Heart right ventricle (tissue), 16 donors: Measurements from ENCODE around the gene PITX2. TPM values are rescaled to one million over a fixed set of nuclear protein-coding genes. Genes with fewer than 3 reads are reported as not detected.

Source experiments
- ATAC-seq, 8 donors: fragments of 200-7000 bp; cut with Tn5 transposase; one replicate each; pipeline ENCODE4 v1.9.1; 2020; ENCODE audit warnings: mild to moderate bottlenecking in 8 of 8, moderate library complexity in 8 of 8, moderate number of reproducible peaks in 1 of 8
- DNase-seq, 2 donors: peaks; one replicate each; pipeline ENCODE4 v3.0.0-alpha.2; 2020
- H3K27ac ChIP-seq, 10 donors: fragments of 200-600 bp; sonication (generic) in 2 of 10; one replicate each; pipeline versions ENCODE4 v1.5.0 to v1.8.0; 2020 to 2022; ENCODE audit warnings: mild to moderate bottlenecking in 3 of 10
- H3K27me3 ChIP-seq, 7 donors: fragments of 200-600 bp; one replicate each; pipeline ENCODE4 v1.8.0; 2021 to 2022; ENCODE audit warnings: mild to moderate bottlenecking in 2 of 7
- H3K36me3 ChIP-seq, 9 donors: fragments of 200-600 bp; sonication (generic) in 1 of 9; one replicate each; pipeline versions ENCODE4 v1.5.0 to v1.8.0; 2020 to 2022; ENCODE audit warnings: mild to moderate bottlenecking in 2 of 9
- H3K4me1 ChIP-seq, 9 donors: fragments of 200-600 bp; sonication (generic) in 1 of 9; one replicate each; pipeline versions ENCODE4 v1.5.0 to v1.8.0; 2020 to 2022; ENCODE audit warnings: mild to moderate bottlenecking in 4 of 9
- H3K4me3 ChIP-seq, 10 donors: fragments of 200-600 bp; sonication (generic) in 2 of 10; one replicate each; pipeline versions ENCODE4 v1.5.0 to v1.8.0; 2020 to 2022; ENCODE audit warnings: mild to moderate bottlenecking in 7 of 10, moderate library complexity in 2 of 10
- H3K9me3 ChIP-seq, 11 donors: fragments of 200-600 bp in 10 of 11; sonication (generic) in 2 of 11; one replicate each; pipeline versions ENCODE4 v1.5.0 to v1.8.0; 2013 to 2022; ENCODE audit warnings: mild to moderate bottlenecking in 2 of 11, control low read depth in 1 of 11, moderate library complexity in 1 of 11
- CTCF ChIP-seq, 9 donors: fragments of 200-600 bp; sonication (generic) in 2 of 9; IDR thresholded peaks; one replicate each; pipeline versions ENCODE4 v1.5.0 to v1.8.0; 2021 to 2022; ENCODE audit warnings: antibody characterized with exemption in 9 of 9, mild to moderate bottlenecking in 5 of 9, moderate library complexity in 1 of 9
- WGBS, 2 donors: extraction: QIAGEN DNeasy Blood & Tissue Kit; methylation state at CpG; one replicate each; pipeline ENCODE4 v1.1.7; 2013; ENCODE audit warnings: inconsistent platforms in 1 of 2; 5-methylcytosine and 5-hydroxymethylcytosine counted together
- intact Hi-C, 10 donors: fragments of 100-400 bp; cut with DNase I; formaldehyde crosslinking; loops; one replicate each; pipeline versions ENCODE4 v1.11.1 to v1.14.2; 2022
- polyA plus RNA-seq, 2 donors: library from polyadenylated mRNA; stranded (reverse); fragments of 200-250 nt; gene quantifications; one replicate each; pipeline ENCODE4 v1.2.3, GENCODE V29; 2013
- total RNA-seq, 10 donors: library from RNA; stranded (reverse); fragmentation: NEBNext Ultra II Directional in 3 of 10; extraction: Animal tissue kit (Norgen Biotek cat#: 25700) in 3 of 10; gene quantifications; one replicate each; pipeline versions ENCODE4 v1.2.1 to v1.2.4, GENCODE V29; 2021 to 2023
- donor health status: Arrhythmogenic right ventricular cardiomyopathy.
- donor health status: ischemic (EF 13 %, LVEDD 7.1; RV severe dilation, severe dysfunction).
- donor health status: healthy with polysubstance abuse.
- donor health status: DM: no; HTN: yes; CAD: no.
- donor health status: DM: no; HTN: no; CAD: no.
- donor health status: ischemic (EF 25% LVEDD 6.9; RV normal size, moderate dysfunction).
- donor health status: ischemic (EF 25% LVEDD 5.7; RV mildly dilated, moderate dysfunction).
- donor health status: healthy.
- donor health status: DM: yes; HTN: yes; CAD: no.
- donor health status: Ischemic cardiomyopathy.
- donor health status: ischemic (EF 35%, LVEDD 5.7; RV mildly dilated, moderate dysfunction).
- donor health status: nonischemic (EF 11% LVEDD 7.7; RV severe dilation, severe dysfunction).
- donor health status: DM: yes; HTN: yes; CAD: no.
- donor health status: PGD.
- donor health status: ischemic (EF 29% LVEDD 5.4; RV normal size, mild dysfunction).
- donor health status: nonischemic (EF 23%, LVEDD 6.1; RV moderate dilation, normal function).

PITX2 gene
- total and polyA plus RNA-seq, 12 donors = 0.04 to 0.57 (median 0.10) TPM; not detected in 9

GRCh38 chr4:110629780-110630687, 7.2 kb upstream of the PITX2 start:
- Histone ChIP-seq H3K27me3 (peaks cover 70 to 100% (median 100%) of the 10 kb centered on the region in 7 donors), H3K9me3 (no peaks in the 10 kb centered on the region), H3K4me1 (peaks cover 2 to 29% (median 16%) of the 10 kb centered on the region in 9 donors), H3K4me3 (no peak overlapping the region), H3K36me3 (no peaks in the 10 kb centered on the region), H3K27ac (no peak overlapping the region)
- intact Hi-C loops = loop anchor here in 8 of 10 donors (5.0 to 10.0 kb wide), 14 partner anchors 325 to 1225 kb away; no protein-coding TSS in a partner anchor
- DNase-seq (no peak), ATAC-seq (no peak)
- 7 to 10% methylated on average over 26 of the region's 26 CpGs for WGBS, 2 donors
- no peak for TF ChIP-seq CTCF (IDR thresholded peaks at IDR 0.05)

DNA sequence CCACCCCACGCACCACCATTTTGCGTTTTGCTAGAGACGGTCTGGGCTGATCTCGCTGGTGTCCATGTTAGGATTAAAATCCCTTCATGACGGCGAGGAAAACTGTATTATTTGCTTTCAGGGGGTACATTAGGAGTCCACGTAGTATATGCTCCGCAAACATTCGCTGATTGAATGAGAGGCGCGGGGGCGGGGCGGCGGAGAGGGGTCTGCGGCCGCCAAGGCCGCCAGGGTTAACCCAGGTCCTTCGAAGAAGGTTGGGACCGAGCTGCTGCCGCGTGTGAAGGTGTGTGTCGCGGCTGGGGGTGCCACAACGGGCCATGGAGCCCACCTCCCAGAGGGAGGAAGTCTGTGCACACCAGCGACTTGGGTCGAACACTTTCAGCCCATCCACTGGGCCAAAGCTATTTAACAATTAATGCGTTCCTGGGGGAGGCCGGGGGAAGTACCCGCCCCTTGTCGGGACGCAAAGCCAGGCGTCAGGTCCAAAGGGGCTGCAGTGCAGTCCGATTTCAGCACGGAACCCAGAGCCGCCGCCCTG, 6.4 kb upstream of the PITX2 start:
- no peak overlapping the region for H3K27ac ChIP-seq
- no peak for TF ChIP-seq CTCF (IDR thresholded peaks at IDR 0.05)
- ATAC-seq = no peak
- 4% methylated on average over 36 of the region's 36 CpGs for WGBS, 2 donors
- H3K27me3 ChIP-seq = peaks cover 70 to 100% (median 100%) of the 10 kb centered on the region in 7 donors
- H3K9me3 ChIP-seq = no peaks in the 10 kb centered on the region
- DNase-seq = no peak
- intact Hi-C loops = loop anchor here in 1 of 10 donors (10.0 kb wide), 1 partner anchor 656 kb away; no protein-coding TSS in a partner anchor
- H3K4me1 ChIP-seq = peaks cover 2 to 29% (median 16%) of the 10 kb centered on the region in 9 donors
- no peaks in the 10 kb centered on the region for H3K36me3 ChIP-seq
- H3K4me3 ChIP-seq = no peak overlapping the region

DNA sequence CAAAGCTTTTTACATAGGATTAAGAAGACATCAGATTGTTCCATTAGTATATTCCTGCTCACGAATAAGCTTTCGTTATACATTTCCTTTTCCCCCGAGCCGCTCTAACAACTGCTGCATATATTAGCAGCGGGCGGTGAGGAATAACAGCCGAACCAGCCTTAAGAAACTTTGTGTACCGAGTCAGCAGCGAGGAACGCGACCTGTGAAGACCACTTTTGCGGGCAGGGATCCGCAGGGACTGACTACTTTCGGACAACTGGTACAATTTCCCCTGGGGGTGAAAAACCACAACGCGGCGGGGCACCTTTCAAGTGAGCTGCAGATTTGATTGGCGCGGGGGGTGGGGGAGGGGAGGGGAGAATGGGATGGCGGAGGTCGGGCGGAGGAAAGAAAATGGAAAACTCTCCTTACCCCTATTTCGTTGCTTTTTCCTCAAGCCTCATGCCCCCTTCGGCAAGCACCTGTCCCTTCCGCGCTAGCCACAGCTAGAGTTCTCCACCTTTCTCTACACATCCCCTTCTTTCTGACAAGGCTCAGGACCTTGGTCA, 5.9 kb upstream of the PITX2 start:
- Histone ChIP-seq H3K4me1 (peaks cover 2 to 26% (median 16%) of the 10 kb centered on the region in 9 donors), H3K27ac (no peak overlapping the region), H3K36me3 (no peaks in the 10 kb centered on the region), H3K27me3 (peaks cover 65 to 100% (median 100%) of the 10 kb centered on the region in 7 donors), H3K9me3 (no peaks in the 10 kb centered on the region), H3K4me3 (no peak overlapping the region)
- DNase-seq (no peak), ATAC-seq (no peak)
- intact Hi-C loops = loop anchor here in 1 of 10 donors (10.0 kb wide), 1 partner anchor 656 kb away; no protein-coding TSS in a partner anchor
- WGBS, 2 donors = 3 to 5% methylated on average over 26 of the region's 26 CpGs
- no peak for TF ChIP-seq CTCF (IDR thresholded peaks at IDR 0.05)

DNA sequence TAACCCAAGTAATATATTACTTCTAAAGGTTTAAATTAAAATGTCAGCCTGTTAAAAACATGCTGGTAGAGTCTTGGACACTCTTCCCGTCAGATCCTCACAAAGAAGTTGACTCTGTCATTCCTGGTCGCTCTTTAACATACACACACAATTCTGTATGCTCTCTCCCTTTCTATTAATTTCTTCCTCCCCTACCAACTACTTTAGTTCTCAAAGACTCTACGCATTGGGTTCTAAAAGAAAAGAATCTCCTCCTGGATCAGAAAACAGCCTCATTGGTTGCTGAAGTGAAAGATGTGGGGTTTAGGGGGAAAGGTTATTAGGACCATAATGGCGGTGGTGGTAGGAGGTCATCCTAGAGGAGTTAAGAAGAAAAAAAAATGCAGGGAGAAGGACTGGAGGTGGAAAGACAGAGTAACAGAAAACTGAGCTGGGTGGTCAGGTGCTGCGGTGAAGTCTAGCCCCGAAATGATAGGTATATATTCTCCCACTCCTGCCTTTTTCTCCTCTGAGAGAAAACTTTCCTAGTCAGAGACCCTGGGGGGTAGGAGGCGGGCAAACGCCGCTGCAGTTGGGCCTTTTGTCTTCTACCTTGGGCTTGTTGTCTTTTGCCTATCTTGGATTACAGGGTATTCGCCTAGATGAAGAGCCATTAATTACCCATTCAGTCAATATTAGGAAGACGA, 5.2 kb upstream of the PITX2 start:
- WGBS, 2 donors = 9 to 14% methylated on average over 11 of the region's 11 CpGs
- DNase-seq (no peak), ATAC-seq (no peak)
- peaks cover 60 to 100% (median 100%) of the 10 kb centered on the region in 7 donors for H3K27me3 ChIP-seq
- no peaks in the 10 kb centered on the region for H3K9me3 ChIP-seq
- TF ChIP-seq CTCF (IDR thresholded peaks at IDR 0.05) = no peak
- H3K4me3 ChIP-seq = no peak overlapping the region
- H3K36me3 ChIP-seq = no peaks in the 10 kb centered on the region
- peaks cover 2 to 28% (median 16%) of the 10 kb centered on the region in 9 donors for H3K4me1 ChIP-seq
- H3K27ac ChIP-seq = no peak overlapping the region
- intact Hi-C loops = loop anchor here in 1 of 10 donors (10.0 kb wide), 1 partner anchor 657 kb away; no protein-coding TSS in a partner anchor
